Neural cell (in vitro differentiated cells): Measurements from ENCODE around the gene DNAJC3. TPM values are rescaled to one million over a fixed set of nuclear protein-coding genes. Genes with fewer than 3 reads are reported as not detected.

ENCODE experiments used
- H2AFZ ChIP-seq: fragments of 200-600, 300-800 bp; sonication (generic), shearing (Covaris generic); 2 replicates; pipeline ENCODE4 v1.6.0; 2014; ENCODE audit warnings: low read depth, mild to moderate bottlenecking, antibody characterized with exemption, low read length, moderate library complexity
- H3F3A ChIP-seq: fragments of 200-600 bp; shearing (Covaris generic); 2 replicates; pipeline ENCODE4 v1.6.1; 2016; ENCODE audit warnings: mild to moderate bottlenecking, moderate library complexity, mixed read lengths, antibody characterized with exemption, low read length; ENCODE audit not compliant: insufficient read depth, poor library complexity, severe bottlenecking
- H3K27ac ChIP-seq: fragments of 200-600, 300-800 bp; sonication (generic), shearing (Covaris generic); 2 replicates; pipeline ENCODE4 v1.5.1; 2014; ENCODE audit warnings: mild to moderate bottlenecking, low read length, moderate library complexity
- H3K27me3 ChIP-seq: fragments of 300-800, 200-600 bp; sonication (generic), shearing (Covaris generic); 2 replicates; pipeline ENCODE4 v1.6.0; 2014; ENCODE audit warnings: mild to moderate bottlenecking, low read depth, low read length, moderate library complexity; ENCODE audit not compliant: insufficient read depth
- H3K36me3 ChIP-seq: fragments of 300-800, 200-600 bp; sonication (generic), shearing (Covaris generic); 2 replicates; pipeline ENCODE4 v1.5.1; 2014; ENCODE audit warnings: mild to moderate bottlenecking, antibody characterized with exemption, low read length, moderate library complexity; ENCODE audit not compliant: insufficient read depth
- H3K4me2 ChIP-seq: fragments of 300-800, 200-600 bp; sonication (generic), shearing (Covaris generic); 2 replicates; pipeline ENCODE4 v1.6.0; 2014; ENCODE audit warnings: mild to moderate bottlenecking, low read length
- H3K4me3 ChIP-seq: fragments of 300-800, 200-600 bp; sonication (generic), shearing (Covaris generic); 2 replicates; pipeline ENCODE4 v1.5.1; 2014; ENCODE audit warnings: mild to moderate bottlenecking, low read length, moderate library complexity
- H3K79me2 ChIP-seq: fragments of 200-600 bp; shearing (Covaris generic); replicated peaks from 2 replicates; pipeline ENCODE4 v1.6.0; 2014; ENCODE audit warnings: mild to moderate bottlenecking, low read length, moderate library complexity; ENCODE audit not compliant: insufficient read depth
- H3K9ac ChIP-seq: fragments of 300-800, 200-600 bp; sonication (generic), shearing (Covaris generic); 2 replicates; pipeline ENCODE4 v1.6.1; 2016; ENCODE audit warnings: mild to moderate bottlenecking, low read length, mixed read lengths
- H3K9me2 ChIP-seq: fragments of 200-600 bp; shearing (Covaris generic); 2 replicates; pipeline ENCODE4 v1.6.1; 2016; ENCODE audit warnings: mild to moderate bottlenecking, low read length, mixed read lengths; ENCODE audit not compliant: insufficient read depth
- H3K9me3 ChIP-seq: fragments of 200-600, 300-800 bp; sonication (generic), shearing (Covaris generic); 2 replicates; pipeline ENCODE4 v1.6.1; 2016; ENCODE audit warnings: mild to moderate bottlenecking, mixed run types, low read length, moderate library complexity, mixed read lengths
- H4K20me1 ChIP-seq: fragments of 200-600 bp; shearing (Covaris generic); 2 replicates; pipeline ENCODE4 v1.6.1; 2016; ENCODE audit warnings: mild to moderate bottlenecking, mixed run types; ENCODE audit not compliant: insufficient read depth
- EP300 ChIP-seq: fragments of 450-650 bp; conservative IDR thresholded peaks from 2 replicates; pipeline ENCODE4 v1.6.1; 2014; ENCODE audit warnings: antibody characterized with exemption, mild to moderate bottlenecking, moderate library complexity; ENCODE audit not compliant: poor library complexity, severe bottlenecking
- EZH2 ChIP-seq: fragments of 200-600, 300-800 bp; shearing (Covaris generic), sonication (generic); IDR thresholded peaks from 2 replicates; pipeline ENCODE4 v1.6.1; 2014; ENCODE audit warnings: antibody characterized with exemption, low read length, borderline replicate concordance, mild to moderate bottlenecking; ENCODE audit not compliant: insufficient read depth, poor library complexity, severe bottlenecking
- MXI1 ChIP-seq: fragments of 450-650 bp; conservative IDR thresholded peaks from 2 replicates; pipeline ENCODE4 v1.6.1; 2014; ENCODE audit warnings: antibody characterized with exemption, mild to moderate bottlenecking; ENCODE audit not compliant: poor library complexity, severe bottlenecking
- POLR2AphosphoS5 ChIP-seq: IDR thresholded peaks from 2 replicates; pipeline ENCODE4 v1.6.1; 2012
- RAD21 ChIP-seq: fragments of 450-650 bp; conservative IDR thresholded peaks from 2 replicates; pipeline ENCODE4 v1.6.1; 2014; ENCODE audit warnings: antibody characterized with exemption, mild to moderate bottlenecking, moderate library complexity
- REST ChIP-seq: IDR thresholded peaks from 2 replicates; pipeline ENCODE4 v1.6.1; 2012; ENCODE audit warnings: borderline replicate concordance
- SMC3 ChIP-seq: fragments of 450-650 bp; conservative IDR thresholded peaks from 2 replicates; pipeline ENCODE4 v1.6.1; 2014; ENCODE audit warnings: antibody characterized with exemption, mild to moderate bottlenecking, moderate library complexity; ENCODE audit not compliant: poor library complexity
- TAF1 ChIP-seq: IDR thresholded peaks from 2 replicates; pipeline ENCODE4 v1.6.1; 2012; ENCODE audit warnings: low read depth
- polyA plus RNA-seq: library from polyadenylated mRNA; depleted of rRNA; stranded (reverse); fragments of >200 nt; gene quantifications from 2 replicates; pipeline ENCODE4 v1.2.3, GENCODE V29; 2014
- TF ChIP-seq, protein P1 (sequence below): fragments of 450-650 bp; IDR thresholded peaks from 2 replicates; pipeline ENCODE4 v1.5.1; 2014; ENCODE audit warnings: antibody characterized with exemption, mild to moderate bottlenecking, moderate library complexity; ENCODE audit not compliant: poor library complexity, severe bottlenecking

The DNAJC3 gene
- polyA plus RNA-seq, 1 donor from 2014 or later: 8.2 TPM

DNA sequence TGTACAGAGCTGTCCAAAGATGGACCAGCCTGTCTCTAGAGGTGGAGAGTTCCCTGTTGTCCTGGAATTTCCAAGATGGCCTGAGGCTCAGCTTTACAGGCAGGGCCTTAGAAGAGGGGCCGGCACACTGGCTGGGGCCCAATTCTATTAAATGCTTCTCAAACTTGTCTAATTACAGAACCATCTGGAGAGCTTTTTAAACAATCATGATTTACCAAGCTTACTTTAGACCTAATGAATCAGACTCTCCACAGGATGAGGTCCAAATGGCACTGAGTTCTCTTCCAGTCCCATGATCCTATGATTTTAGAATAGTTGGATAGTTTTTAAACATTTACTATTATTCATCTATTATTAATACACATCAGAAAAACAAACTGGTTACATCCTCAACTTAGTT lies 123.5 kb downstream of the DNAJC3 start:
- Histone ChIP-seq H3K9ac (no peak overlapping the region), H3K4me3 (no peak overlapping the region), H3K27ac (no peak overlapping the region), H3K36me3 (no peaks in the 10 kb centered on the region), H3K27me3 (no peaks in the 10 kb centered on the region), H3K9me2 (no peaks in the 10 kb centered on the region), H3K9me3 (no peaks in the 10 kb centered on the region), H3K4me2 (no peak overlapping the region), H2AFZ (no peak overlapping the region), H4K20me1 (no peaks in the 10 kb centered on the region), H3K79me2 (no peaks in the 10 kb centered on the region), H3F3A (no peaks in the 10 kb centered on the region)
- TF ChIP-seq REST (no peak), POLR2AphosphoS5 (no peak), SMC3 (no peak), MXI1 (no peak), EZH2 (no peak), EP300 (no peak), RAD21 (no peak), TAF1 (no peak)
- TF ChIP-seq, protein P1, sequence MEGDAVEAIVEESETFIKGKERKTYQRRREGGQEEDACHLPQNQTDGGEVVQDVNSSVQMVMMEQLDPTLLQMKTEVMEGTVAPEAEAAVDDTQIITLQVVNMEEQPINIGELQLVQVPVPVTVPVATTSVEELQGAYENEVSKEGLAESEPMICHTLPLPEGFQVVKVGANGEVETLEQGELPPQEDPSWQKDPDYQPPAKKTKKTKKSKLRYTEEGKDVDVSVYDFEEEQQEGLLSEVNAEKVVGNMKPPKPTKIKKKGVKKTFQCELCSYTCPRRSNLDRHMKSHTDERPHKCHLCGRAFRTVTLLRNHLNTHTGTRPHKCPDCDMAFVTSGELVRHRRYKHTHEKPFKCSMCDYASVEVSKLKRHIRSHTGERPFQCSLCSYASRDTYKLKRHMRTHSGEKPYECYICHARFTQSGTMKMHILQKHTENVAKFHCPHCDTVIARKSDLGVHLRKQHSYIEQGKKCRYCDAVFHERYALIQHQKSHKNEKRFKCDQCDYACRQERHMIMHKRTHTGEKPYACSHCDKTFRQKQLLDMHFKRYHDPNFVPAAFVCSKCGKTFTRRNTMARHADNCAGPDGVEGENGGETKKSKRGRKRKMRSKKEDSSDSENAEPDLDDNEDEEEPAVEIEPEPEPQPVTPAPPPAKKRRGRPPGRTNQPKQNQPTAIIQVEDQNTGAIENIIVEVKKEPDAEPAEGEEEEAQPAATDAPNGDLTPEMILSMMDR: no peak

- no peaks in the 10 kb centered on the region for H3K9me2 ChIP-seq
- H3K36me3 ChIP-seq: no peaks in the 10 kb centered on the region
- no peaks in the 10 kb centered on the region for H3K79me2 ChIP-seq
- H4K20me1 ChIP-seq: no peaks in the 10 kb centered on the region
- no peak overlapping the region for H3K9ac ChIP-seq
- no peak overlapping the region for H3K4me3 ChIP-seq
- H3K27ac ChIP-seq: no peak overlapping the region
- no peak overlapping the region for H3K4me2 ChIP-seq
- no peaks in the 10 kb centered on the region for H3F3A ChIP-seq
- TF ChIP-seq, protein P1: no peak
- TF ChIP-seq EP300 (no peak), SMC3 (no peak), POLR2AphosphoS5 (no peak), MXI1 (no peak), REST (no peak), EZH2 (no peak), RAD21 (no peak), TAF1 (no peak)
- H3K27me3 ChIP-seq: no peaks in the 10 kb centered on the region
- H3K9me3 ChIP-seq: no peaks in the 10 kb centered on the region
- no peak overlapping the region for H2AFZ ChIP-seq
These were observed 124.9 kb downstream of the DNAJC3 start for GRCh38 chr13:95801825-95802224.
